ENCODE measurements around the gene CLDN24. TPM values are rescaled to one million over a fixed set of nuclear protein-coding genes. Genes with fewer than 3 reads are reported as not detected.

The CLDN24 gene
- total RNA-seq: not detected

DNA sequence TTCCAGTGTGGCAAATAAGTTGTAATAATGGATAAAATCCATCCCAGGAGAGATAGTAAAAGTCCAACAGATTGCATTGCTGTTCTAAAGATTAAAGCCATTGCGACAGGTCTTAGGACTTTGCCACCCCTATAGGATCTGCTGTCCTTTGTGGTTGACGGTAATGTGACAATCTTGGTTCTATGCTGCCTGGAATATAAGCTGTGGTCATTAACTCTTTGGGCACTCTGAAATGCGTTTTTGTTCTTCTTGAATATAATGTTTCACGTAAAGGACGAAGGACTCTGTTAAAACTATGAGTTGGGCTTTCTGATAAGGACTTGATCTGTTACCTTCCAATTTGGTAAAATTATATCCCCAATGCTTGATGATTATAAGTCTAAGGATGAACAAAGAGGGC lies at the start of gene CLDN24:
Gene CLDN24, minus strand, starts transcription at position 101 of the 400 bp plus-strand sequence. Its CDS starts 0 bp downstream, at position 101.
- DNase-seq: no peak
- in situ Hi-C loops (cut with MboI; ENCODE audit: low pct_ligation_motif_present in 1 of 4, low pct_unique_long_range_greater_than_20kb in 1 of 4, low sequenced_read_pairs in 3 of 4) (no loop called here), intact Hi-C loops (cut with DNase I; ENCODE audit: low total_unique reads) (no loop called here)
- Histone ChIP-seq H3K27me3 (no peaks in the 10 kb centered on the region), H3K4me3 (no peak within 1 kb of the TSS), H3K4me1 (no peaks in the 10 kb centered on the region), H3K9me3 (no peaks in the 10 kb centered on the region), H3K36me3 (no peaks in the 10 kb centered on the region), H3K27ac (no peak within 1 kb of the TSS)
- WGBS, 2 donors (ENCODE audit: low coverage in 1 of 2): 90 to 94% methylated on average over 5 of the region's 5 CpGs
- TF ChIP-seq EP300 (IDR thresholded peaks at IDR 0.05; ENCODE audit: low read depth) (no peak), POLR2AphosphoS5 (IDR thresholded peaks at IDR 0.05) (no peak), POLR2A (IDR thresholded peaks at IDR 0.05) (no peak), CTCF (IDR thresholded peaks at IDR 0.05) (no peak)

DNA sequence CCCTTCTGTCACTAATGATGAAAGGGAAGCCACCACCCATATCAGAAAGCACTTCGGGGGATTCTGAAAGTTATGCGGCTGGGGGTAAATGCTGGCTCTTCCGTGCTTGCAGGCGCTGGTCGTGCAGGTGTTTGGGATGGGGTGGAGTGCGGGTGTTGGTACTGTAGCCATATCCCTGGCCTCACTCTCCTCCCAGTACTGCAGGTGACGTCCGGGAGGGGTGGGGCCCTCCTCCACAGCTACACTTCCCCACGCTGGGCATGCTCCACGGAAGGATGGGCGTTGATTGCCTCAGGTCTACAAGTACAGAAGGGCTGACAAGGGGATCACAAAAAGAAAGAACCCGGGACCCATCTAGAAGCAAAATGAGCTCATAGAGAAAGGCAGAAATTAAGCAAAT lies 48.6 kb upstream of the CLDN24 start:
- in situ Hi-C loops (cut with MboI; ENCODE audit: low pct_ligation_motif_present in 1 of 4, low pct_unique_long_range_greater_than_20kb in 1 of 4, low sequenced_read_pairs in 3 of 4) (no loop called here), intact Hi-C loops (cut with DNase I; ENCODE audit: low total_unique reads) (no loop called here)
- 60 to 67% methylated on average over 3 to 12 of the region's 12 CpGs for WGBS, 2 donors (ENCODE audit: low coverage in 1 of 2)

GRCh38 chr4:183369073-183369472 lies 46.8 kb upstream of the CLDN24 start:
- WGBS, 2 donors (ENCODE audit: low coverage in 1 of 2): 76 to 86% methylated on average over 6 to 8 of the region's 8 CpGs
- Histone ChIP-seq H3K4me1 (no peaks in the 10 kb centered on the region), H3K9me3 (no peaks in the 10 kb centered on the region), H3K4me3 (no peak overlapping the region), H3K27ac (no peak overlapping the region), H3K36me3 (no peaks in the 10 kb centered on the region), H3K27me3 (no peaks in the 10 kb centered on the region)
- no peak for DNase-seq
- TF ChIP-seq CTCF (IDR thresholded peaks at IDR 0.05) (no peak), POLR2A (IDR thresholded peaks at IDR 0.05) (no peak), EP300 (IDR thresholded peaks at IDR 0.05; ENCODE audit: low read depth) (no peak), POLR2AphosphoS5 (IDR thresholded peaks at IDR 0.05) (no peak)
- in situ Hi-C loops (cut with MboI; ENCODE audit: low pct_ligation_motif_present in 1 of 4, low pct_unique_long_range_greater_than_20kb in 1 of 4, low sequenced_read_pairs in 3 of 4) (no loop called here), intact Hi-C loops (cut with DNase I; ENCODE audit: low total_unique reads) (no loop called here)

More for the DNA sequence above, 48.6 kb upstream of the CLDN24 start:
- H3K4me3 ChIP-seq: no peak overlapping the region
- H3K27me3 ChIP-seq: no peaks in the 10 kb centered on the region
- H3K9me3 ChIP-seq: no peaks in the 10 kb centered on the region
- TF ChIP-seq POLR2AphosphoS5 (IDR thresholded peaks at IDR 0.05) (no peak), EP300 (IDR thresholded peaks at IDR 0.05; ENCODE audit: low read depth) (no peak), POLR2A (IDR thresholded peaks at IDR 0.05) (no peak), CTCF (IDR thresholded peaks at IDR 0.05) (no peak)
- DNase-seq: no peak
- no peak overlapping the region for H3K27ac ChIP-seq
- no peaks in the 10 kb centered on the region for H3K4me1 ChIP-seq
- no peaks in the 10 kb centered on the region for H3K36me3 ChIP-seq

GRCh38 chr4:183366206-183366835 lies 44.1 kb upstream of the CLDN24 start:
- H3K27me3 ChIP-seq: no peaks in the 10 kb centered on the region
- H3K36me3 ChIP-seq: no peaks in the 10 kb centered on the region
- H3K27ac ChIP-seq: no peak overlapping the region
- 76 to 83% methylated on average over 2 to 16 of the region's 16 CpGs for WGBS, 2 donors (ENCODE audit: low coverage in 1 of 2)
- no peak for DNase-seq
- no peaks in the 10 kb centered on the region for H3K4me1 ChIP-seq
- no peaks in the 10 kb centered on the region for H3K9me3 ChIP-seq
- TF ChIP-seq POLR2A (IDR thresholded peaks at IDR 0.05) (no peak), POLR2AphosphoS5 (IDR thresholded peaks at IDR 0.05) (no peak), CTCF (IDR thresholded peaks at IDR 0.05) (no peak), EP300 (IDR thresholded peaks at IDR 0.05; ENCODE audit: low read depth) (no peak)
- H3K4me3 ChIP-seq: no peak overlapping the region
- in situ Hi-C loops (cut with MboI; ENCODE audit: low pct_ligation_motif_present in 1 of 4, low pct_unique_long_range_greater_than_20kb in 1 of 4, low sequenced_read_pairs in 3 of 4): no loop called here
- intact Hi-C loops (cut with DNase I; ENCODE audit: low total_unique reads): no loop called here

All from transverse colon (tissue), 4 donors.